Pancreas (tissue), 10 donors: ENCODE results near the gene ANKS1B. TPM values are rescaled to one million over a fixed set of nuclear protein-coding genes. Genes with fewer than 3 reads are reported as not detected.

ENCODE experiments used
- ATAC-seq, 4 donors: fragments of 200-7000 bp; cut with Tn5 transposase; one replicate each; pipeline versions ENCODE4 v1.8.0 to v1.9.1; 2020; ENCODE audit warnings: mild to moderate bottlenecking in 4 of 4, moderate library complexity in 4 of 4
- DNase-seq, 6 donors: peaks; one replicate each; pipeline ENCODE4 v3.0.0-alpha.2; 2020
- FAIRE-seq: peaks from 2 replicates; lab custom pipeline; 2012; peaks lifted over from hg19 to GRCh38; lab: Jason Lieb, UNC
- H3K27ac ChIP-seq, 4 donors: fragments of 200-600 bp; sonication (generic); 1 replicate in 3 of 4; 2 replicates in 1 of 4; pipeline versions ENCODE4 v1.5.0 to v1.8.0; 2020
- H3K27me3 ChIP-seq, 4 donors: fragments of 200-600 bp; one replicate each; pipeline ENCODE4 v1.8.0; 2021
- H3K36me3 ChIP-seq, 3 donors: fragments of 200-600 bp; sonication (generic) in 1 of 3; one replicate each; pipeline versions ENCODE4 v1.5.0 to v1.8.0; 2020 to 2021
- H3K4me1 ChIP-seq, 3 donors: fragments of 200-600 bp; one replicate each; pipeline ENCODE4 v1.8.0; 2021
- H3K4me3 ChIP-seq, 4 donors: fragments of 200-600 bp; sonication (generic) in 2 of 4; one replicate each; pipeline versions ENCODE4 v1.5.0 to v1.8.0; 2020 to 2021
- H3K9me3 ChIP-seq, 4 donors: fragments of 200-600 bp; one replicate each; pipeline ENCODE4 v1.8.0; 2021
- CTCF ChIP-seq, 4 donors: fragments of 200-600 bp; sonication (generic) in 3 of 4; IDR thresholded peaks; one replicate each; pipeline versions ENCODE4 v1.5.0 to v1.8.0; 2021; ENCODE audit warnings: antibody characterized with exemption in 4 of 4
- WGBS, 2 donors: extraction: QIAGEN DNeasy Blood & Tissue Kit; methylation state at CpG; one replicate each; pipeline ENCODE4 v1.1.7; 2013; 5-methylcytosine and 5-hydroxymethylcytosine counted together
- intact Hi-C, 3 donors: fragments of 100-400 bp; cut with DNase I; formaldehyde crosslinking; loops; one replicate each; pipeline versions ENCODE4 v1.11.1 to v1.14.2; 2022
- polyA plus RNA-seq, 2 donors: library from polyadenylated mRNA; stranded (reverse); fragments of 200-250 nt; gene quantifications; one replicate each; pipeline ENCODE4 v1.2.3, GENCODE V29; 2013
- total RNA-seq, 6 donors: library from RNA; stranded (reverse); fragmentation: NEBNext Ultra II Directional in 4 of 6; extraction: Animal tissue kit (Norgen Biotek cat#: 25700) in 4 of 6; gene quantifications; one replicate each; pipeline versions ENCODE4 v1.2.1 to v1.2.4, GENCODE V29; 2021 to 2023
- donor health status: healthy with polysubstance abuse.
- donor health status: DM: no; HTN: no; CAD: no; lungs with moderate emphysema.
- donor health status: DM: no; HTN: no; CAD: no.
- donor health status: control.
- donor health status: control.
- donor health status: Bipolar disorder and iron deficiency.
- donor health status: DM: yes; HTN: yes; CAD: no.
- donor health status: DM: no; HTN: no; CAD: no.
- donor health status: DM: no; HTN: no; CAD: no.
- donor health status: DM: yes; HTN: yes; CAD: no.

ANKS1B gene
- total and polyA plus RNA-seq, 8 donors, result 0.49 to 3.2 (median 1.9) TPM

DNA sequence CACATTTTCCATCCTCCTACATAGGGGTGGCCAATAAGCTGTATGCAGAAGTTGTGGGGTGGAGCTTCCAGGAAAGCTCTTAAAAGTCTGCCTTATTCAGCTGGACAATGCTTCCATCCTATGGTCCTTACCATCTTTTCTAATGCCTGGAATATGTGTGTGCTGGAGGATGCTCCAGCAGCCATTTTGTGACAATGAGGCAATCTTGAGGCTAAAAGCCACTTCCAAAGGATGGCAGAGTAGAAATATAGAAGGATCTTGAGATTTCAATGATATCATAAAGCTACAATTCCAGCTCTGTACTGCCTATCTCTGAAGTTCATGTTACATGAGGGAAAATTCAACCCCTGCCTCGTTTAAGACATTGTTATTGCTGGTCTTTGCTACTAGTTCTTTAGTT lies 1244.0 kb downstream of the ANKS1B start:
- intact Hi-C loops, result no loop called here
- whole genome bisulfite sequencing, 2 donors, result 64% methylated on average over 1 of the region's 1 CpG
- no peak for TF ChIP-seq CTCF (IDR thresholded peaks at IDR 0.05)
- peaks cover 0 to 6% (median 5%) of the 10 kb centered on the region in 3 donors for H3K4me1 ChIP-seq
- H3K27me3 ChIP-seq, result no peaks in the 10 kb centered on the region
- no peak for ATAC-seq
- DNase-seq, result no peak
- no peak overlapping the region for H3K4me3 ChIP-seq
- no peaks in the 10 kb centered on the region for H3K9me3 ChIP-seq
- no peaks in the 10 kb centered on the region for H3K36me3 ChIP-seq
- H3K27ac ChIP-seq, result no peak overlapping the region
- no peak for FAIRE-seq

GRCh38 chr12:98738539-98738938 lies 1246.2 kb downstream of the ANKS1B start:
- ATAC-seq (no peak), DNase-seq (no peak), FAIRE-seq (no peak)
- 69 to 86% methylated on average over 2 of the region's 2 CpGs for WGBS, 2 donors
- Histone ChIP-seq H3K9me3 (no peaks in the 10 kb centered on the region), H3K27me3 (no peaks in the 10 kb centered on the region), H3K36me3 (peaks cover 0 to 2% (median 0%) of the 10 kb centered on the region in 3 donors), H3K4me3 (no peak overlapping the region), H3K27ac (no peak overlapping the region), H3K4me1 (peaks cover 0 to 6% (median 5%) of the 10 kb centered on the region in 3 donors)
- intact Hi-C loops, result no loop called here
- no peak for TF ChIP-seq CTCF (IDR thresholded peaks at IDR 0.05)

GRCh38 chr12:98738002-98738401 lies 1246.7 kb downstream of the ANKS1B start:
- Histone ChIP-seq H3K9me3 (no peaks in the 10 kb centered on the region), H3K36me3 (peaks cover 0 to 4% (median 0%) of the 10 kb centered on the region in 3 donors), H3K4me3 (no peak overlapping the region), H3K4me1 (peaks cover 0 to 6% (median 5%) of the 10 kb centered on the region in 3 donors), H3K27ac (no peak overlapping the region), H3K27me3 (no peaks in the 10 kb centered on the region)
- DNase-seq (no peak), FAIRE-seq (no peak), ATAC-seq (no peak)
- intact Hi-C loops, result no loop called here
- 74 to 83% methylated on average over 3 of the region's 3 CpGs for WGBS, 2 donors
- TF ChIP-seq CTCF (IDR thresholded peaks at IDR 0.05), result no peak

DNA sequence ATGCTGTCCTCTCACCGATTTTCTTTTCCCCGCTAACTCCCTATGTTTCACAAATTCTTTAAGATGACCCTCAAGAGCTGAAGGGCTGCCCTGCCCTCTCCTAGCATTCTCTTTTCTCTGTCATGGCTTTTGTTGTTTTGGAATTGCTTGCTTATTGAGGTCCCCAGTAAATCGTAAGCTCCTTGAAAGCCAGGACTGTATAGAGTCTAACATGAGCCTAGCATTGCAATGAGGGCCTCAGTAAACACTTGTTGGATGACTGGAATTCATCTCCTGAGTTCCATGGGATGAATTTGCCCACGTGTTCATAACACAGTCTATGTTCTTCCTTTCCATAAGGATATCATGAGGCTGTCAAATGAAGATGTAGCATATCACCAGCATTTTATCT lies 1247.4 kb downstream of the ANKS1B start:
- 58 to 63% methylated on average over 4 of the region's 4 CpGs for WGBS, 2 donors
- Histone ChIP-seq H3K4me1 (peaks cover 0 to 6% (median 5%) of the 10 kb centered on the region in 3 donors), H3K4me3 (no peak overlapping the region), H3K27ac (no peak overlapping the region), H3K36me3 (peaks cover 0 to 4% (median 0%) of the 10 kb centered on the region in 3 donors), H3K27me3 (no peaks in the 10 kb centered on the region), H3K9me3 (no peaks in the 10 kb centered on the region)
- intact Hi-C loops, result no loop called here
- no peak for TF ChIP-seq CTCF (IDR thresholded peaks at IDR 0.05)
- FAIRE-seq (no peak), DNase-seq (no peak), ATAC-seq (peak in 1 of 4 donors; percentile 12)
